NCI-H345 treated with DMSO at 0.1 percent for 48 hours (cell line): ENCODE data around the gene RBM33.

Experiments
- DNase-seq: peaks from one replicate; lab custom pipeline; 2025; ENCODE audit not compliant: unreplicated experiment; lab: John Stamatoyannopoulos, UW

RBM33 gene

GRCh38 chr7:155818154-155818819, 173.8 kb downstream of the RBM33 start:
- DNase-seq: no peak

GRCh38 chr7:155818820-155819168, 174.3 kb downstream of the RBM33 start:
- DNase-seq: no peak

GRCh38 chr7:155819186-155819585, 174.7 kb downstream of the RBM33 start:
- no peak for DNase-seq

GRCh38 chr7:155820246-155820645, 175.8 kb downstream of the RBM33 start:
- DNase-seq: no peak

- no peak for DNase-seq
Measured at GRCh38 chr7:155820788-155821187, 176.3 kb downstream of the RBM33 start.

- DNase-seq: no peak
Measured at GRCh38 chr7:155821851-155822250, 177.4 kb downstream of the RBM33 start.

GRCh38 chr7:155824227-155824886, 179.9 kb downstream of the RBM33 start:
- DNase-seq: no peak

- no peak for DNase-seq
Measured at GRCh38 chr7:155825336-155825735, 180.9 kb downstream of the RBM33 start.

GRCh38 chr7:155829796-155830470, 185.5 kb downstream of the RBM33 start:
- no peak for DNase-seq
